ENCODE measurements around the gene PYDC2. TPM values are rescaled to one million over a fixed set of nuclear protein-coding genes. Genes with fewer than 3 reads are reported as not detected.

PYDC2 gene
- total RNA-seq, 2 experiments from 2014 or later, result not detected

DNA sequence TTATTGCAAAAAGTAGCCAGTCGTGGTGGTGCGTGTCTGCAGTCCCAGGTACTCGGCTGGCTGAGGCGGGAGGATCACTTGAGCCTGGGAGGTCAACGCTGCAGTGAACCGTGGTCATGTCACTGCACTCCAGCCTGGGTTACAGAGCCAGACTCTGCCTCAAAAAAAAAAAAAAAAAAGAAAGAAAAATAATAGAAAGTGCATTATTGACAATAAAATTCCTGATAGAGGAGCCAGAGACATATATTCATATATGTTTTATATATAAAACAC is 43.6 kb upstream of the PYDC2 start:
- no peak overlapping the region for H3K27ac ChIP-seq (ENCODE audit: low read depth, low read length, poor library complexity, severe bottlenecking)
- no peaks in the 10 kb centered on the region for H3K79me2 ChIP-seq (ENCODE audit: insufficient read depth, low read depth, low read length)
- H3K4me1 ChIP-seq (ENCODE audit: insufficient read depth, low read length, poor library complexity, severe bottlenecking), result no peaks in the 10 kb centered on the region
- no peaks in the 10 kb centered on the region for H3K36me3 ChIP-seq (ENCODE audit: insufficient read depth, low read length)
- no peaks in the 10 kb centered on the region for H3K9me2 ChIP-seq (ENCODE audit: insufficient read depth, low read length)
- intact Hi-C loops (cut with micrococcal nuclease; ENCODE audit: unreplicated experiment), result loop anchor here (1.0 kb wide), 1 partner anchor 1027 kb away; no protein-coding TSS in a partner anchor
- TF ChIP-seq EZH2phosphoT487 (IDR thresholded peaks at IDR 0.05; ENCODE audit: borderline replicate concordance, low read depth, low read length), result no peak
- no peak for TF ChIP-seq CTCF (conservative IDR thresholded peaks at IDR 0.05; ENCODE audit: low read length)
- POLR2A ChIA-PET, result no interaction called here
- no peaks in the 10 kb centered on the region for H3K9me3 ChIP-seq (ENCODE audit: low read length)
- no peak overlapping the region for H2AFZ ChIP-seq (ENCODE audit: low read length)
- no TSS peak for BruUV-seq (replicated peaks)
- no peak for DNase-seq (ENCODE audit: low spot score)
- CTCF ChIA-PET (ENCODE audit: unreplicated experiment), result no interaction called here
- no peaks in the 10 kb centered on the region for H4K20me1 ChIP-seq (ENCODE audit: insufficient read depth, low read length)
- no peak overlapping the region for H3K4me2 ChIP-seq (ENCODE audit: low read length)
- no peak overlapping the region for H3K4me3 ChIP-seq (ENCODE audit: low read depth, low read length, poor library complexity, severe bottlenecking)

GRCh38 chr3:191420771-191421170 is 40.2 kb upstream of the PYDC2 start:
- Histone ChIP-seq H2AFZ (ENCODE audit: low read length) (no peak overlapping the region), H3K27ac (ENCODE audit: low read depth, low read length, poor library complexity, severe bottlenecking) (no peak overlapping the region), H3K79me2 (ENCODE audit: insufficient read depth, low read depth, low read length) (no peaks in the 10 kb centered on the region), H4K20me1 (ENCODE audit: insufficient read depth, low read length) (no peaks in the 10 kb centered on the region), H3K4me1 (ENCODE audit: insufficient read depth, low read length, poor library complexity, severe bottlenecking) (no peaks in the 10 kb centered on the region), H3K9me3 (ENCODE audit: low read length) (no peaks in the 10 kb centered on the region), H3K4me3 (ENCODE audit: low read depth, low read length, poor library complexity, severe bottlenecking) (no peak overlapping the region), H3K36me3 (ENCODE audit: insufficient read depth, low read length) (no peaks in the 10 kb centered on the region), H3K4me2 (ENCODE audit: low read length) (no peak overlapping the region), H3K9me2 (ENCODE audit: insufficient read depth, low read length) (no peaks in the 10 kb centered on the region)
- CTCF ChIA-PET (ENCODE audit: unreplicated experiment), result no interaction called here
- POLR2A ChIA-PET, result interaction anchor here (0.6 to 1.1 kb wide), 5 partner anchors 171 to 1028 kb away, joined by 3 read pairs; no protein-coding TSS in a partner anchor
- no TSS peak for BruUV-seq (replicated peaks)
- intact Hi-C loops (cut with micrococcal nuclease; ENCODE audit: unreplicated experiment), result no loop called here
- no peak for DNase-seq (ENCODE audit: low spot score)
- TF ChIP-seq EZH2phosphoT487 (IDR thresholded peaks at IDR 0.05; ENCODE audit: borderline replicate concordance, low read depth, low read length), result no peak
- no peak for TF ChIP-seq CTCF (conservative IDR thresholded peaks at IDR 0.05; ENCODE audit: low read length)

GRCh38 chr3:191424881-191425280 is 36.1 kb upstream of the PYDC2 start:
- ChIA-PET POLR2A (interaction anchor here (0.6 to 1.2 kb wide), 2 partner anchors 86 to 192 kb away, joined by 4 to 8 read pairs; no protein-coding TSS in a partner anchor), CTCF (ENCODE audit: unreplicated experiment) (interaction anchor here (0.6 kb wide), 1 partner anchor 1019 kb away, joined by 3 read pairs; no protein-coding TSS in a partner anchor)
- H3K4me1 ChIP-seq (ENCODE audit: insufficient read depth, low read length, poor library complexity, severe bottlenecking), result no peaks in the 10 kb centered on the region
- H2AFZ ChIP-seq (ENCODE audit: low read length), result no peak overlapping the region
- DNase-seq (ENCODE audit: low spot score), result no peak
- no peak overlapping the region for H3K27ac ChIP-seq (ENCODE audit: low read depth, low read length, poor library complexity, severe bottlenecking)
- H3K36me3 ChIP-seq (ENCODE audit: insufficient read depth, low read length), result no peaks in the 10 kb centered on the region
- no peak overlapping the region for H3K4me2 ChIP-seq (ENCODE audit: low read length)
- no peaks in the 10 kb centered on the region for H3K79me2 ChIP-seq (ENCODE audit: insufficient read depth, low read depth, low read length)
- no peaks in the 10 kb centered on the region for H3K9me3 ChIP-seq (ENCODE audit: low read length)
- no peak overlapping the region for H3K4me3 ChIP-seq (ENCODE audit: low read depth, low read length, poor library complexity, severe bottlenecking)
- BruUV-seq (replicated peaks), result no TSS peak
- no peaks in the 10 kb centered on the region for H3K9me2 ChIP-seq (ENCODE audit: insufficient read depth, low read length)
- intact Hi-C loops (cut with micrococcal nuclease; ENCODE audit: unreplicated experiment), result no loop called here
- no peaks in the 10 kb centered on the region for H4K20me1 ChIP-seq (ENCODE audit: insufficient read depth, low read length)
- TF ChIP-seq EZH2phosphoT487 (IDR thresholded peaks at IDR 0.05; ENCODE audit: borderline replicate concordance, low read depth, low read length), result no peak
- TF ChIP-seq CTCF (conservative IDR thresholded peaks at IDR 0.05; ENCODE audit: low read length), result no peak

Measured in OCI-LY7 (cell line).